Measurements from ENCODE around the gene AMER1.

Gene AMER1

DNA sequence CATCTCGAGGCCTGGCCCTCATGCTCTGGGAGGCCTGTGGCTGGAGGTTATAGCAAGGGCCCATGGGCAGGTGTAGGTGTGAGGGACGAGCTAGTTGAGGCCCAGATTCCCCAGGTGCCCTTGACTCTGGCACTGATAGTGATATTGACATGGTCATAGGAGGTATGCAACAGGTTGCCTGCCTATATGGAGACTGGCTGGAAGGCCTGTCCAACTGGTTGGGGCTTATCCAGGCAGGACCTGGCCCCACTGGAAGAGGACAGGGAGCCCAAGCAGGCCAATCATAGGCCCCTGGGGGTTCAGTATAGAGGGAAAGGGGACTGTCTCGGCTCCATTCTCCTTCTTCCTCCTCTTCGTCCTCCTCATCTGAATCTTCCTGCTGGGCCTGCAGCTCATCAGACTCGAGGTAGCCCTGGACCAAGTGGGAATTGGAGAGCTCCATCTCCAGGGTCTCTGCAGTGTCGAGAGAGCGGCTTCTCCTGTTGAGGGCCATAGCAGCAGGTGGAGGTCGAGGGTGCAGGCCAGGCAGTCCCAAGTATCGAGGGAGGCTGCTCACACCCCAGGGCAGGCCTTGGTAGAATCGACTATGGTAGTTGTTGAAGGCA is 15.3 kb downstream of the AMER1 start:
- ATAC-seq, result no peak
- TF ChIP-seq ZFP3 (CRISPR knock-in tag; IDR thresholded peaks at IDR 0.05) (no peak), RARB (CRISPR knock-in tag; IDR thresholded peaks at IDR 0.05) (no peak), ZNF70 (CRISPR knock-in tag; IDR thresholded peaks at IDR 0.05) (no peak), TOX (CRISPR knock-in tag; IDR thresholded peaks at IDR 0.05; ENCODE audit: borderline replicate concordance) (no peak), ZC3H10 (CRISPR knock-in tag; IDR thresholded peaks at IDR 0.05) (no peak), ESRRG (CRISPR knock-in tag; IDR thresholded peaks at IDR 0.05) (no peak)
- TF ChIP-seq, protein P1, sequence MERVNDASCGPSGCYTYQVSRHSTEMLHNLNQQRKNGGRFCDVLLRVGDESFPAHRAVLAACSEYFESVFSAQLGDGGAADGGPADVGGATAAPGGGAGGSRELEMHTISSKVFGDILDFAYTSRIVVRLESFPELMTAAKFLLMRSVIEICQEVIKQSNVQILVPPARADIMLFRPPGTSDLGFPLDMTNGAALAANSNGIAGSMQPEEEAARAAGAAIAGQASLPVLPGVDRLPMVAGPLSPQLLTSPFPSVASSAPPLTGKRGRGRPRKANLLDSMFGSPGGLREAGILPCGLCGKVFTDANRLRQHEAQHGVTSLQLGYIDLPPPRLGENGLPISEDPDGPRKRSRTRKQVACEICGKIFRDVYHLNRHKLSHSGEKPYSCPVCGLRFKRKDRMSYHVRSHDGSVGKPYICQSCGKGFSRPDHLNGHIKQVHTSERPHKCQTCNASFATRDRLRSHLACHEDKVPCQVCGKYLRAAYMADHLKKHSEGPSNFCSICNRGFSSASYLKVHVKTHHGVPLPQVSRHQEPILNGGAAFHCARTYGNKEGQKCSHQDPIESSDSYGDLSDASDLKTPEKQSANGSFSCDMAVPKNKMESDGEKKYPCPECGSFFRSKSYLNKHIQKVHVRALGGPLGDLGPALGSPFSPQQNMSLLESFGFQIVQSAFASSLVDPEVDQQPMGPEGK (CRISPR knock-in tag; IDR thresholded peaks at IDR 0.05; ENCODE audit: borderline replicate concordance), result no peak

DNA sequence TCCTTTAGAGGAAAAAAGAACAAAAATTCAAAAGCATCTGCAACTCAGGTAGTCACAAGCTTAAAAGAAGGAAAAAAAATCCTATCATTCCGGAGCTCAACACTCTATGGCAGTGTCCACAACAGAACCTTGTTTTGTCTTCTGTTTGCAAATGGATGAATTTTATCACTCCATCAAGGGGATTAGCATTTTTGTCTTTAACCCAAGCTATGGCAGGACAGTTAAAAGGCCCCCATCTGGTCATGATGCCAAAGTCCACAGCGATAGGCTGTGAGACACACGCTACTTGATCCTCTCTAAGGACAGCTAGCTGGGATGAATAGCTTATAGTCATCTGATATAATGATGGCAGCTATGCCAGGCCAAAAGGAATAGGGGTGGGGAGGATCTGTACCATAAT is 16.6 kb downstream of the AMER1 start:
- TF ChIP-seq ZC3H10 (CRISPR knock-in tag; IDR thresholded peaks at IDR 0.05), result no peak
- no peak for TF ChIP-seq GLIS3 (CRISPR knock-in tag; IDR thresholded peaks at IDR 0.05)
- TF ChIP-seq, protein P2, sequence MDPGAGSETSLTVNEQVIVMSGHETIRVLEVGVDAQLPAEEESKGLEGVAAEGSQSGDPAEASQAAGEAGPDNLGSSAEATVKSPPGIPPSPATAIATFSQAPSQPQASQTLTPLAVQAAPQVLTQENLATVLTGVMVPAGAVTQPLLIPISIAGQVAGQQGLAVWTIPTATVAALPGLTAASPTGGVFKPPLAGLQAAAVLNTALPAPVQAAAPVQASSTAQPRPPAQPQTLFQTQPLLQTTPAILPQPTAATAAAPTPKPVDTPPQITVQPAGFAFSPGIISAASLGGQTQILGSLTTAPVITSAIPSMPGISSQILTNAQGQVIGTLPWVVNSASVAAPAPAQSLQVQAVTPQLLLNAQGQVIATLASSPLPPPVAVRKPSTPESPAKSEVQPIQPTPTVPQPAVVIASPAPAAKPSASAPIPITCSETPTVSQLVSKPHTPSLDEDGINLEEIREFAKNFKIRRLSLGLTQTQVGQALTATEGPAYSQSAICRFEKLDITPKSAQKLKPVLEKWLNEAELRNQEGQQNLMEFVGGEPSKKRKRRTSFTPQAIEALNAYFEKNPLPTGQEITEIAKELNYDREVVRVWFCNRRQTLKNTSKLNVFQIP (CRISPR knock-in tag; IDR thresholded peaks at IDR 0.05; ENCODE audit: borderline replicate concordance, low read depth), result no peak
- TF ChIP-seq ESRRG (CRISPR knock-in tag; IDR thresholded peaks at IDR 0.05), result no peak
- TF ChIP-seq CSDC2 (CRISPR knock-in tag; IDR thresholded peaks at IDR 0.05), result no peak
- no peak for TF ChIP-seq BACH2 (CRISPR knock-in tag; IDR thresholded peaks at IDR 0.05; ENCODE audit: borderline replicate concordance)
- TF ChIP-seq CREB5 (CRISPR knock-in tag; IDR thresholded peaks at IDR 0.05; ENCODE audit: low read depth), result no peak
- no peak for TF ChIP-seq ZNF565 (CRISPR knock-in tag; conservative IDR thresholded peaks at IDR 0.05; ENCODE audit: low read depth)
- no peak for TF ChIP-seq TOX (CRISPR knock-in tag; IDR thresholded peaks at IDR 0.05; ENCODE audit: borderline replicate concordance)
- ATAC-seq, result no peak

GRCh38 chrX:64187762-64188150 is 17.8 kb downstream of the AMER1 start:
- no peak for TF ChIP-seq ARNTL (CRISPR knock-in tag; IDR thresholded peaks at IDR 0.05; ENCODE audit: borderline replicate concordance, low read depth)
- TF ChIP-seq, protein P3, sequence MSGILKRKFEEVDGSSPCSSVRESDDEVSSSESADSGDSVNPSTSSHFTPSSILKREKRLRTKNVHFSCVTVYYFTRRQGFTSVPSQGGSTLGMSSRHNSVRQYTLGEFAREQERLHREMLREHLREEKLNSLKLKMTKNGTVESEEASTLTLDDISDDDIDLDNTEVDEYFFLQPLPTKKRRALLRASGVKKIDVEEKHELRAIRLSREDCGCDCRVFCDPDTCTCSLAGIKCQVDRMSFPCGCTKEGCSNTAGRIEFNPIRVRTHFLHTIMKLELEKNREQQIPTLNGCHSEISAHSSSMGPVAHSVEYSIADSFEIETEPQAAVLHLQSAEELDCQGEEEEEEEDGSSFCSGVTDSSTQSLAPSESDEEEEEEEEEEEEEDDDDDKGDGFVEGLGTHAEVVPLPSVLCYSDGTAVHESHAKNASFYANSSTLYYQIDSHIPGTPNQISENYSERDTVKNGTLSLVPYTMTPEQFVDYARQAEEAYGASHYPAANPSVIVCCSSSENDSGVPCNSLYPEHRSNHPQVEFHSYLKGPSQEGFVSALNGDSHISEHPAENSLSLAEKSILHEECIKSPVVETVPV (CRISPR knock-in tag; IDR thresholded peaks at IDR 0.05), result no peak
- no peak for TF ChIP-seq BACH2 (CRISPR knock-in tag; IDR thresholded peaks at IDR 0.05; ENCODE audit: borderline replicate concordance)
- no peak for TF ChIP-seq RARB (CRISPR knock-in tag; IDR thresholded peaks at IDR 0.05)
- TF ChIP-seq, protein P1 (CRISPR knock-in tag; IDR thresholded peaks at IDR 0.05; ENCODE audit: borderline replicate concordance), result no peak
- no peak for TF ChIP-seq ESRRG (CRISPR knock-in tag; IDR thresholded peaks at IDR 0.05)
- ATAC-seq, result no peak

GRCh38 chrX:64186974-64187761 is 18.3 kb downstream of the AMER1 start:
- ATAC-seq, result no peak
- TF ChIP-seq, protein P2 (CRISPR knock-in tag; IDR thresholded peaks at IDR 0.05; ENCODE audit: borderline replicate concordance, low read depth), result no peak
- TF ChIP-seq GLIS3 (CRISPR knock-in tag; IDR thresholded peaks at IDR 0.05), result no peak
- TF ChIP-seq CREB5 (CRISPR knock-in tag; IDR thresholded peaks at IDR 0.05; ENCODE audit: low read depth), result no peak
- TF ChIP-seq, protein P1 (CRISPR knock-in tag; IDR thresholded peaks at IDR 0.05; ENCODE audit: borderline replicate concordance), result no peak
- no peak for TF ChIP-seq ZC3H10 (CRISPR knock-in tag; IDR thresholded peaks at IDR 0.05)
- TF ChIP-seq ZNF70 (CRISPR knock-in tag; IDR thresholded peaks at IDR 0.05), result no peak
- no peak for TF ChIP-seq ZNF8 (CRISPR knock-in tag; IDR thresholded peaks at IDR 0.05)
- TF ChIP-seq ZFP30 (CRISPR knock-in tag; IDR thresholded peaks at IDR 0.05), result no peak
- TF ChIP-seq SNAI2 (CRISPR knock-in tag; IDR thresholded peaks at IDR 0.05), result no peak
- no peak for TF ChIP-seq ARNTL (CRISPR knock-in tag; IDR thresholded peaks at IDR 0.05; ENCODE audit: borderline replicate concordance, low read depth)
- TF ChIP-seq ZNF565 (CRISPR knock-in tag; conservative IDR thresholded peaks at IDR 0.05; ENCODE audit: low read depth), result no peak
